HG02610 (cell line): Measurements from ENCODE around the gene CCDC187.

ENCODE experiments used
- ATAC-seq: cut with Tn5 transposase; IDR thresholded peaks from one replicate; pipeline ENCODE4 v1.9.1; 2021; ENCODE audit warnings: mild to moderate bottlenecking, moderate library complexity; ENCODE audit not compliant: unreplicated experiment

The CCDC187 gene

DNA sequence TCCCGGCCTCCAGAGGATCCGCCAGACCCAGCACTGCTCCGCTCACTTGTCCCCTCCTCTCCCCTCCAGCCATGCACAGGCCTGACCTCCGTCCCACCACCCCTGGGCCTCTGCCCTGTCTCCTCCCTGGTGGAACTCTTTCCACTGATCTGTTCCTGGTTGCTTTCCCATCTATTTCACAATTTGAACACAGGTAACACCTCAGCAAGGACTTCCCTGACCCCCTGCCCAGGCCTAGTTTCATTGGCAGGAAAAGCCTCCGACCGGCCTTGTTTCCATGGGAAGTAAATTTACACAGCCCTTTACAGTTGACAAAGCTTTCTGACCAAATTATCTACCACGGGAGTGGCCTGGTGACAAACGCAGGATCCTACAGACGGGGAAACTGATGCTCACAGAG lies 73.1 kb downstream of the CCDC187 start:
- no peak for ATAC-seq

DNA sequence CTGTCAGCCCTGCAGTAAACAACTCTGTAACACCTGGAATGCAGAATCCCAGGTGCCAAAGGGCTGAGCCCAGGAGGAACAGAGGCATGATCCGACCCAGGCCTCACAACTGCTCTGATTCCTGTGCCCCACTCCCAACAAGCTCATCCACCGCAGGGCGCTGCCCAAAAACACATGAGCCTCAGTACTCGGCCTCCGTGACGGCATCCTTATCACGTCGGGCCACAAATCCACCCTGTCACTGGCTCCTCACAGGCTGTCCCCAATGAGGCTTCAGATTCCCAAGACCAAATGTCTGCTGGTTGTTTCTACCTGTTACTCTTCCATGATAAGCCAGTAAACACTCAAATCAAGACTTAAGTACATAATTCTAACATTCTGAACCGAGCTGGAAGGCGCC lies 73.5 kb downstream of the CCDC187 start:
- no peak for ATAC-seq

DNA sequence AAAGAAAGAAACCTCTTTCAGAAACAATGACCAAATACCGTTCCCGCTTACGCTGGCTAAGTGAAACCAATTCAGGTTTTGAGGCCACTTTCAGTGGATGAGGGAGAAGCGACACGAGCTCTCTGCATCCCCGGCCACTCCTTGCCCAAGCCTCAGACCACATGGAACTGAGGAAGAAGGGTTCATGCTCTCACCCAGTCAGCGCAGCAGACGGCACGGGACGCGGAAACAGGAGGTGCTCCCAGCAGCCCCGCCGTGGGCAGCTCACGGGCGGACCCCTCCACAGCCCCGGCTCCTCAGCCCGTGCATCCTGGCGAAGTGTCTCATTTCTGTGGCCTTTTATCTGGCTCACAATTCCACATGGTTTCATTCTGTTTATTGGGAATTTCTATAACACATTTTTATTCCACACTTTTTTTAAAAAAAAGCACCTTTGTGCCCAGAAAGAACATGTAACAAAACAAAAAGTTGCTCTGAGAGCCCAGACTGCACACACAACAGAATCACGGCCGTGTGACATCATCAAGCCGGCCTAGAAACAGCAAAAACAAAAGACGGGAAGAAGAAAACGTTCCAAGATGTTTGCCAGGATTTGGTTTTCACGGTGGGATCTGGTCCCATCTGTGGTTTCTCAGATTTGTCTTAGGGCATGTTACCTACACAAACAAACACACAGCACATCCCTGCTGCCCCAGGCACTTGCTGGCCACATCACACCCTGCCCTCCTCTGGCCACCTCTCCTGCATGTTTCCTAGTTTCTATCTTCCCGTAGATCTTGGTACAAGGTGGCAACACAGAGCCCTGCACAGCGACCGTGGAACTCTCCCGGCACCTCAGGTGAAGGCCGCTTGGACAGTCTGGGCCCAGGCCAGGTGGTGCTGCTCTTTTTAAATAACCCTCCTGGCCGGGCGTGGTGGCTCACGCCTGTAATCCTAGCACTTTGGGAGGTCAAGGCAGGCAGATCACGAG lies 74.5 kb downstream of the CCDC187 start:
- ATAC-seq, result no peak

DNA sequence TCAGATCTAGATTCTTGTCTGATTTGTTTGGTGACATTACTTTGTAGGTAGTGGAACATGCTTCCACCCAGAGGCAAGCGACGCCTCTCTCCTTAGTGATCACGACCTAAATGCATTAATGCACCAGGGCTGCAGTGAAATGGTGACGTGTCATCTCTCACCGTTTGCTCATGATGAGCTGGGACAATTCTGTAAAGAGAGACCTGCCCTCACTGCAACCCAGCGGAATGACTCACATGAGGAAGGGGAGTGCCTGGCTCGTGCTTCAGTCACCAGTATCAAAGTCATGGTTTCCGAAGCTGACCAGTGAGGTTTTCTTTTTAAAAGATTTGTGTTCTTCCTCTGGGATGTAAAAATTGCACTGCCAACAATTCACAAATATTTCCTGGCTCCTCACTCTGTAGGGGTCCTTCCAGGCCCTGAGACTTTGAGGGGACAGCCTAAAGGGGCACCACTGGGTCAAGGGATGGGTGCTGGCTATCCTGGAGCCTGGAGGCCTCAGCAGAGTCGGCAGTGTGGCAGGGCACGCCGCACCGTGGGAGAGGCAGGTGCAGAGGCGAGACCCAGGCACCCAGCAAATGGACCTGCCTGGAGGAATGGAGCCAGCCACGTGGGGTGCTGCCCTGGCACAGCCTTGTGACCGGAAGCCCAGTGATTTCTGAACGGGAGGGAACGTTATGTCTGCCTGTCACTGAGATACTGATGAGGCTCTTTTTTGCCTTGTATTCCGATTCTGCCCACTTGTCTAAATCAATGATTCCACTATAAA lies 75.6 kb downstream of the CCDC187 start:
- no peak for ATAC-seq

DNA sequence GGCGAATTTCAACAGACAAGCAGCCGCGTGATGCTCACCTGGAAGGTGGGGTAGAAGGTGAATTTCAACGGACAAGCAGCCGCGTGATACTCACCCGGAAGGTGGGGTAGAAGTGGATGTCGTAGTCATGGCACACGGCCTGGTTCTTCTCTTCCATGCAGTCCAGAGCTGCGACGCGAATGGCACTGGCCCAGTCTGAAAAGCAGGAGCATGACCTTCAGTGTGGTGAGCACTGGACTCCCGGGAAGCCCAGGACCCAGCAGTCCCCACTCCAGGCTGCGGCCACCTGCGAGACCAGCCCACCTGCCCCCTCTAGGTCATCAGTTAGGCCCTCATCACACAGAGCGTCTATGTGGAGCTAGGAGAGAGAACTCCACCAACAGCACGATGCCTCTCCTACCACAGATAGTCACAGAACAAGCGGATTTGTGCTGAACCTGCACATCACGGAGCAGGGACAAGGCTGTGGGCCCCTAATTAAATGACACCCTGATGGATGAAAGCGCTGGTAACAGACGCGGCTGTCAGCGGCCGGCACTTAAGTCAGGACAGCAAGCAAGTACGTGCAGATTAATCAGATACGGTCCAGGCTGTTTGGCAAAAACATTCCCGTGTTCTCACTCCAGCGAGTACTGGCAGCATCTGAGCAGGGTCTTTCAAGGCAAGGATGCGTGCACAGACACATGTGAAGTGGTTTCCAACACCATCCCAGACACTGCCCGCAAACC lies 77.0 kb downstream of the CCDC187 start:
- ATAC-seq, result no peak

GRCh38 chr9:136225748-136226679 lies 77.9 kb downstream of the CCDC187 start:
- peak; percentile 52 for ATAC-seq

DNA sequence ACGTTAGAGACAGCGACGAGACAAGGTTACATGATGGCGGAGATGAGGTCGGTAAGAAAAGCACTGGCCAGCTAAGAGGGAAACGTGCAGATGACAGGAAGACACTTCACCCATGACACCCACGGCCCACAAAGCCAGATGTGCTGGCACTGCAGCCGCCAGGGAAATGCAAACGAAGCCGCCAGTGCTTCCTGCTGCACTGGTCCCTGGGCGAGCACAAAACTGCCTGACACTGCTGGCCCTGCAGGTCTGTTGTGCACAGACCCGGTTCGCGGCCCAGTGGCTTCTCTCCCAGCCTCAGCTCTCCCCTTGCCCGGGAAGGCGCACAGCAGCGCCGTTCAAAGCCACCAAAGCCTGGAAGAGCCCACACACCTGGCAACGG lies 78.5 kb downstream of the CCDC187 start:
- peak; percentile 25 for ATAC-seq

DNA sequence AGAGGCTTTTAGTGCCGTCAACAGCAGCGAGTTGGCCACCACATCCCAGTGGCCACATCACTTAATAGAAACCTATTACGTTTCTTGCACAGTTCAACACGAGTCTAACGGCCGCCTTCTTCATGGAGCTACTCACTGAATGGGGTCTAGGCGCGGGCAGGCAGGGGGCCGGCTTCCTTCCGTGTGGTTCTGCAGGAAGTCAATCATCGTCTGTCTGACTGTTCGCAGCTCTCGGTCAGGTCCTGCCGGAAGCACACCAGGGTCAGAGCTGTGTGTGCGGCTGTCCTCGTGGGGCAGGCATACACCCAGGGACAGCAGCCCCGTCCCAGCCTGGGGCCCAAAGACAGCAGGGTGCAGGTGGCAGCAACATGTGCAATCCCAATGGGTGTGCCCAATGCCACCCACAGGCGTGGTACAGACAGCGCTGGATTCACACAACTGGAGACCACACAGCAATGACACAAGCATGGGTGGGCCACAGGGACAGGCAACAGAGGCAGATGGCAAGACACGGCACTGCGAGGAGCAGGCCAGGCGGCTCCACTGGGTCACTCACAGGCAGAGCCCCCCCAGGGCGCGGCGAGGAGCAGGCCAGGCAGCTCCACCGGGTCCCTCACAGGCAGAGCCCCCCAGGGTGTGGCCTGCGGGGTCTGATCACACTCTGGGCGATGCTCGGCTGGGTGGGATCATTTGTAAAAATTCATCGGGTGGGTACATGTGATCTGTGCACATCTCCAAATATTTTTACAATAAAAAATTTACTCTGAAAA lies 79.8 kb downstream of the CCDC187 start:
- no peak for ATAC-seq

DNA sequence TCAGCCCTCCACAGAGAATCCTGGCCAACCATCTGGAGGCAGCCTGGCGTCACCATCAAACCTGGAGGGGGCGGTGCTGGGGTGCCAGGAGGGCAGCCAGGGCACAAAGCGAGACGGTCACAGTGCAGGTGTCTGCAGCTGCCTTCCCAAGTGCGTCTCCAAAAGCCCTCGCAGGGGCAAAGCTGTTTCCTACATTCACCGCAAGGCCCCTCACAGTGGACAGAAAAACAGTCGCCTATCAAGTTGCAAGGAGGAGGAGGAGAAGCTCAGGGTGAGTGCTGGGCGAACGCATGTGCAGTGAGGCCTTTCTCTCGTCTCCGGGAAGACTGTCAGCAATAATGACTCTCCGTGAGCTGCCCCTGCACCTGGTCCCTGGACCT lies 81.0 kb downstream of the CCDC187 start:
- ATAC-seq, result no peak

DNA sequence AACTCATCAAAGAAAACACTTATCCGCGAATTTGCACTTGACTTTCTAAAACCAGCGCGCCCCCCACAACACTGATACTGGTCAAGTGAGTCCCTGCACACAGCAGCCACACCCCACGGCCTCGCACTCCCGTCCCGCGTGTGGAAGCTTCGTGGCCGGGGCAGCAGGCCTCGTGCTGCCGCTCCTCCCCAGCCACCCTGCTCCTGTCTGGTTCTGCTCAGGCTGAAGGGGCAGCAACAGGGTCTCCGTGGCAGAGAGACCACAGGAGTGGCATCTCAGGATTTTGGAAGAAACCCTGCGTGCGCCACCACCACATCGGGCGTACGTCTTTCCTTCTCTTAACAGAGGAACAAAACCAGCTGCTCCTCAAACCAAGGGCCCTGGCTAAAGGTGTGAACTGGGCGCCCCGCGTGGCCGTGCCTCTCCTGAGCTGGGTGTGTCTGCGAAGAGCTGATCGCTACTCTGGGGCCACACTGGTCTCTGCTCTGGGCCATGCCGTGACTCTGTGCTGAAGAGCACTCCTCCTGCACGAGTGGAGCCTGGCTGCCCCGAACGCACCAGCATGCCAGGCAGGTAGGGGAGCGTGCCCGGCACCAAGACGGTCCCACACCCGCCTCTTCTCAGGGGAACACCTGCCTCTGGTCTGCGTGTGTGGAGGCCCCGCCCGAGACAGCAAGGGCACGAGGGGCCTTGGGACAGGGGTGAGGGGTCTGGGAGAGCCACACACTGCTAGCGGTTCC lies 81.6 kb downstream of the CCDC187 start:
- no peak for ATAC-seq

DNA sequence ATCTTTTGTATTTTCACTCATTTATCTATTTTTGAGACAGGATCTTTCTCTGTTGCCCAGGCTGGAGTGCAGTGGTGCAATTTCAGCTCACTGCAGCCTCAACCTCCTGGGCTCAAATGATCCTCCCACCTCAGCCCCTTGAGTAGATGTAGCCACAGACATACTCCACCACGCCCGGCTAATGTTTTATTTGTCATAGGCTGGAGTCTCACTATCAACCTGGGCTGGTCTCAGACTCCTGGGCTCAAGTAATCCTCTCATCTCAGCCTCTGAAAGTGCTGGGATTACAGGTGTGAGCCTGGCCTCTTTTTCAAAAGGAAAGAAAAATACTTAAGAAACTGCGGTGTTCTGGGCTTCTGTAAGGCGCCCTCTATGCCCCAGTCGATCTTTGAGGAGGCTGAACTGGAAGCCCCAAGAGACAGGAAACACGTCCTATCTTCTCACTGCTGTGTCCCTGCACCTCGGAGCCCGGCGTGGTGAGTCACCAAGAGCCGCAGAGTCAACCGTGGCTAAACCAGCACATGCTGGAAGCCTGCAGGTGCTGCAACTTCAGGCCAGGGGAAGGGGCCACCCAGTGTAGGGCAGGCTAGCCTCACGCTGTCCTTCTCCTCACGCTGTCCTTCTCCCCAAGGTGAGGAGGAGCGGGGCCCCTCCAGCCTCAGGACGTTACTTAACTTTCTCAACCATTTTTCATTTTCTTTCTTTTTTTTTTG lies 83.7 kb downstream of the CCDC187 start:
- no peak for ATAC-seq

GRCh38 chr9:136219276-136219675 lies 84.6 kb downstream of the CCDC187 start:
- no peak for ATAC-seq

DNA sequence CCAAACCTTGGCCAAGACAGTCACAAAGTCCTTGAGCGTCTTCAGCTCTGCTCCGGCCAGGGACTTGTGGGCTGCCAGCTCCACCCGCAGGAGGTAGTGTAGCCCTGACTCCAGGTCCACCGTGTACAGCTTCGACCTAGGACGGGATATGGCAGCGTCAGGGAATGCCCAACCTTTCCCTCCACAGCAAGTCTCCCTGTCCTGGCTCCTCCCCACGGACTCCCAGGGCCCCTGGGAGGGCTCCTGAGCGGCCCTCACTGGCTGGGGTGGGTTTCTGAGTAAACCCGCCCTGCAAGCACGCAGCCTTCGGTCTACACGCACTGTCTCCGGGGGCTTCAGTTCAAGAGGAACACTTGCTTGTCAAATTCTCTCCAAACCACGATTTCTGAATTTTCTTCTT lies 85.2 kb downstream of the CCDC187 start:
- no peak for ATAC-seq

DNA sequence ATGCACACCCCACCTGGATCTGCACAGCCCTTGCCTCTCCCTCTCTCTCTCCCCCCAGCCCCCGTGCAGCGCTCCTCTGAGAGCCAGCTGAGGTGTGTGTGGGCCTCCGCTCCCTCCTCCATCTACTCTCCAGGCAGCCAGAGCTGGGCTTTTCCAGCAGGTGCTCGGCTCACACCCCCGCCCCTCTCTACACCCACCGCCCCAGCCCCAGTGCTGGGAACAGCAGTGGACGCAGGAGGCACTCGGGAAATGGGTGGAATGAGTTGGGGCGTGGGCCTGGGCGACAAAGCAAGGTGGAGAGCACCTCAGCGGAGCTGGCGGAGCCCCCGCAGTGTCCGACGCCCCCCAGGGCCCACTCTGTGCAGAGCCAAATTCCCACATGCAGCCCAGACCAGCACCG lies 85.6 kb downstream of the CCDC187 start:
- no peak for ATAC-seq

DNA sequence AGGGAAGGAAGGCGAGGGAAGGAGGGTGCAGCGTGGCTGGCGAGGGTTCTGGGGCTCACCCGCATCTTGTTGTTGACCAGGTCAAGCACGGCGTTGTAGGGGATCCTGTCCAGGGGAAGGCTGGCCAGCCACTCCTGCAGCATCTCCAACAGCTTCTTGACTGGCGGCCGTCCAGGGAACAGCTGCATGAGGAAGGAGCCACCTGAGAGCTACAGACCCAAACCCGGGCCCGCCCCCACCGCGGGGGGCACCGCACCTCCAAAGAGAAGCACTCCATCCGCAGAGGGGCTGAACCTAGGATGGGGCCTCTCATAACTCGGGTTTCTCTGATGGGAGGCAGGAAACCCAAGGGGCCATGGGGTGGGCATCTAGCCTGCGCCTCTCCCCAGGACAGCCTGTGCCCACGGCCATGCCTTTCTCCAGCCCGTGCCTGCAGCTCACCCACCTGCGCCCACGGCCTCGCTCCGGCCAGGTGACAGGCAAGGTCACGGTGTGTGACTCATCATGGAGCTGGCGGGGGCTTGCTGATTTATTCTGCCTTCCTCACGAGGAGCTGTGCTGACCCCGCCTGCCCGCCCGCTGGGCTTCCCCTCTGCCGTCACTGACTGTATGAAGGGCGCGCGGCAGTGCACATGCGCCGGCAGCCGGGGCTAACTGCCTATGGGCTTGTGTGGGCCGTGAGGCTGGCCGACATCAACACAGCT lies 87.2 kb downstream of the CCDC187 start:
- no peak for ATAC-seq

GRCh38 chr9:136213733-136214132 lies 90.2 kb downstream of the CCDC187 start:
- ATAC-seq, result no peak

DNA sequence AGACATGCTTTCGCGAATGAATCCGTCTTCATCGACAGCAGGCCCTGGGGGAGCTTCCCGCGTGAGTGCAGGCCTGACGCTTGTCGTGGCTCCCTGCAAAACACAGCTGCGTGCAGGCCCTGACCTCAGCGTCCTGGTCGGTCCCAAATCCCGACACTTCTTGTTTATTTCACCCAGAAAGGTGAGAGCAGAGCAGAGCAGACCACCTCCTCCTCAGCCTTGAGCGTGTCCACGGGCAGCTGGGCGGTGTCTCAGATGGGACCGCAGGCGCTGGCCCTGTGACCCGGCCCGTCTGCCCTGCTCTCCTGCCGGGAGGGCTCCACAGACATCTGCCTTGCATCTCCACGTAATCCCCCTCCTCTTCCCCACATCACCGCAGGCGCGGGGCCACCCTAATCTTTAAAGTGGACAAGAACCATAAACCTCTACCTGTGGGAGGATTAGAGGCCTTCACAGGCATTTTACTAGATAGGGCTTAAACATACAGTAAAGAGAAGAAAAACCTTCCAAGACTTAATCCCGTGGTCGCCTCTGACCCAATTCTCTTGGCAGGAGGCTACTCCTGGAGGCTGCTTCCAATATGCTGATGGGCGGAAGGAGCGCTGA lies 91.4 kb downstream of the CCDC187 start:
- ATAC-seq, result no peak
